RWPE2 (cell line): Measurements from ENCODE around the gene EEFSEC.

ENCODE experiments used
- ATAC-seq: fragments of 200-7000 bp; cut with Tn5 transposase; 3 replicates; pipeline ENCODE4 v1.9.1; 2021; ENCODE audit warnings: low read depth
- DNase-seq: peaks from one replicate; pipeline ENCODE4 v3.0.0-alpha.2; 2020; ENCODE audit warnings: low spot score
- H3K27ac ChIP-seq: fragments of 450-650 bp; 2 replicates; pipeline ENCODE4 v1.5.1; 2017; ENCODE audit warnings: mild to moderate bottlenecking; ENCODE audit not compliant: poor library complexity, severe bottlenecking
- H3K27me3 ChIP-seq: fragments of 250-450 bp; sonication (Bioruptor Pico); 2 replicates; pipeline ENCODE4 v1.5.1; 2021; ENCODE audit warnings: mild to moderate bottlenecking, moderate library complexity; ENCODE audit not compliant: insufficient read depth, poor library complexity, severe bottlenecking
- H3K36me3 ChIP-seq: fragments of 250-450 bp; sonication (Bioruptor Pico); 2 replicates; pipeline ENCODE4 v1.5.1; 2020; ENCODE audit warnings: low read depth, mild to moderate bottlenecking, moderate library complexity
- H3K4me1 ChIP-seq: fragments of 250-450 bp; sonication (Bioruptor Pico); 2 replicates; pipeline ENCODE4 v1.5.1; 2021; ENCODE audit warnings: mild to moderate bottlenecking, moderate library complexity; ENCODE audit not compliant: insufficient read depth, poor library complexity, severe bottlenecking
- H3K4me3 ChIP-seq: fragments of 250-450 bp; sonication (Bioruptor Pico); 2 replicates; pipeline ENCODE4 v1.5.1; 2021; ENCODE audit warnings: mild to moderate bottlenecking, moderate library complexity; ENCODE audit not compliant: severe bottlenecking
- H3K9me3 ChIP-seq: fragments of 250-450 bp; sonication (Bioruptor Pico); 2 replicates; pipeline ENCODE4 v1.5.1; 2021; ENCODE audit warnings: mild to moderate bottlenecking, moderate library complexity; ENCODE audit not compliant: severe bottlenecking
- TF ChIP-seq, protein P1 (sequence below): fragments of 450-650 bp; IDR thresholded peaks from one replicate; pipeline ENCODE4 v1.5.1; 2017; ENCODE audit warnings: mild to moderate bottlenecking, moderate library complexity; ENCODE audit not compliant: poor library complexity, severe bottlenecking

Gene EEFSEC

DNA sequence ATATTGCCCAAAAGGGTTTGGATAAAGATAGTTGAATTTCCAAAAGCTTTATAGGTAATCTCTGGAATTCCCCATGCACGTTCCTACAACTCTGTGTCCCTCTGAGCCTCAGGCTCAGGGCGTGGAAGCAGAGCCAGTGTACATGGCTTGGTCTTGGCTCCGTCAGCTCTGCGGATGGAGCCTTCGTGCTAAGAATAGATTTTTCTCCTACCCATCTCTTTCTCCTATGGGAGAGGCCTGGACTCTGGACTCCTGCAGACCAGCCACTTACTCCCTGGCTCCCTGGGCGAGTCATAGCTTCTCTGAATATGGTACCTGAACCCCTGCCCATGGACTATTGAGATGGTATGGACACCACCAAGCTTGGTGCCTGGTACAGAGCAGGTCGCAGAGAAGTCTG, 99.9 kb downstream of the EEFSEC start:
- TF ChIP-seq, protein P1, sequence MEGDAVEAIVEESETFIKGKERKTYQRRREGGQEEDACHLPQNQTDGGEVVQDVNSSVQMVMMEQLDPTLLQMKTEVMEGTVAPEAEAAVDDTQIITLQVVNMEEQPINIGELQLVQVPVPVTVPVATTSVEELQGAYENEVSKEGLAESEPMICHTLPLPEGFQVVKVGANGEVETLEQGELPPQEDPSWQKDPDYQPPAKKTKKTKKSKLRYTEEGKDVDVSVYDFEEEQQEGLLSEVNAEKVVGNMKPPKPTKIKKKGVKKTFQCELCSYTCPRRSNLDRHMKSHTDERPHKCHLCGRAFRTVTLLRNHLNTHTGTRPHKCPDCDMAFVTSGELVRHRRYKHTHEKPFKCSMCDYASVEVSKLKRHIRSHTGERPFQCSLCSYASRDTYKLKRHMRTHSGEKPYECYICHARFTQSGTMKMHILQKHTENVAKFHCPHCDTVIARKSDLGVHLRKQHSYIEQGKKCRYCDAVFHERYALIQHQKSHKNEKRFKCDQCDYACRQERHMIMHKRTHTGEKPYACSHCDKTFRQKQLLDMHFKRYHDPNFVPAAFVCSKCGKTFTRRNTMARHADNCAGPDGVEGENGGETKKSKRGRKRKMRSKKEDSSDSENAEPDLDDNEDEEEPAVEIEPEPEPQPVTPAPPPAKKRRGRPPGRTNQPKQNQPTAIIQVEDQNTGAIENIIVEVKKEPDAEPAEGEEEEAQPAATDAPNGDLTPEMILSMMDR: no peak

DNA sequence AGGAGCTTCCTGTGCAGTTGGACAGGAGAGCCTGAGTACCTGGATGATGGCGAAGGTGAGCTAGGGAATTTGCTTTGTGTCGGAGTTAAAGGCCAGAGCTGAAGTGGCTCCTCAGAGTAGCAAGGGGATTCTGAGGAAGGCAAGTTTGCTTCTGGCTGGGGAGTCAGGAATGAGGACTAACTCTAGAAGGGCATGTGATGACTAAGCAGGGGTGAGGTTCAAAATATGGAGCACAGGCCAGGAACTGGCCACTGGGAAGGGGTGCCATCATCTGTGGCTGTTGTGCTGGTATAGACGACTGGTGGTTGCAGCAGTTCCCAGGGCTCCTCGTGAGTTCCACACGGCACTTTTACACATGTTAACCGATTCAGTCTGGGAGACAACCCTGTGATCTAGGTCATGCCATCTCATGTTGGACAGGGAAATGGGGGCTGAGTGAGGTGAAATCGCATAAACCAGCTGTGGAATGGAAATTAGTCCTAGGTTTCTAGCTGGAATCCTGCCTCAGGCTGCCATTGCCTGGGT, 100.8 kb downstream of the EEFSEC start:
- no peaks in the 10 kb centered on the region for H3K27me3 ChIP-seq
- H3K36me3 ChIP-seq: peaks cover 6% of the 10 kb centered on the region
- H3K4me3 ChIP-seq: no peak overlapping the region
- ATAC-seq: no peak
- DNase-seq: no peak
- no peaks in the 10 kb centered on the region for H3K9me3 ChIP-seq
- H3K27ac ChIP-seq: no peak overlapping the region
- TF ChIP-seq, protein P1: no peak
- no peaks in the 10 kb centered on the region for H3K4me1 ChIP-seq

More for the DNA sequence above, 99.9 kb downstream of the EEFSEC start:
- H3K4me3 ChIP-seq: no peak overlapping the region
- no peaks in the 10 kb centered on the region for H3K9me3 ChIP-seq
- DNase-seq (no peak), ATAC-seq (no peak)
- no peaks in the 10 kb centered on the region for H3K27me3 ChIP-seq
- peaks cover 6% of the 10 kb centered on the region for H3K36me3 ChIP-seq
- no peak overlapping the region for H3K27ac ChIP-seq
- H3K4me1 ChIP-seq: no peaks in the 10 kb centered on the region

DNA sequence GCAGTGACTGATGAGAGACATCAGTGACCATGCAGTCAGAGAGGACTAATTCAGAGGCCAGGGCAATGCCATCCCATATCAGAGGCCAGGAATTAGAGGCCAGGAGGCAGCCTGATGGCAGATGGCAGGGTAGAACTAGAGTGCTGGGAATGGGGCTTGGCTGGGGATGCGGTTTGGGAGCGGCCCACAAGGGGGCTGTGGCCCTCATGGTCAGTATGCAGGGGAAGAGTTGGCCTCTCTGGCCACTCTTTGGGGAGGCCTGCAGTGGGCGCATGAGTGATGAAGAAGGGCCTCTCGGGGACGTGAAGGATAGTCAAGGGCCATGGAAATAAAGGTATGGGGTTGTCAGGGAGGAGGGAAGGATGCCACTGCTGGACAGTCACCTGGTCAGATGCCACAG, 101.7 kb downstream of the EEFSEC start:
- TF ChIP-seq, protein P1: no peak
- Histone ChIP-seq H3K27me3 (no peaks in the 10 kb centered on the region), H3K27ac (no peak overlapping the region), H3K9me3 (peaks cover 2% of the 10 kb centered on the region), H3K4me1 (no peaks in the 10 kb centered on the region), H3K36me3 (peaks cover under 1% of the 10 kb centered on the region; the same call in 1 of the 2 replicates), H3K4me3 (no peak overlapping the region)
- DNase-seq (no peak), ATAC-seq (no peak)

DNA sequence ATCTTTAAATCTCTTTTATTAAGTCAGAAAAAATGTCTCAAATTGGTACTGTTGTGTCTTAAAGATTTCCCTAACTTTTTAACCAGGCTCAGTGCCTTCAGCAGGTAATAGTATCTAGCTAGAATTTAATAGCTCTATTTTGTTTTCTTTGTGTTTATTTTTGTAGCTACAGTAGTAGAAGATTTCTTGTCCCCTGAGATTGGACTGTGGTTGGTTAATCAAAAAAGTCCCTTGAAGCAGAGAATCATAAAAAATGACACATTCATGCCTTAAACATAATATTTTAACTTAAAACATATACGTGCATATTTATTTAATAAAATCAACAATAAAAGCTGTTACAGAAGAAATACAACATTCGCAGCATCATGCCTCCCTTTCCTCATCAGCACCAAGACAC, 102.8 kb downstream of the EEFSEC start:
- no peak overlapping the region for H3K27ac ChIP-seq
- no peak overlapping the region for H3K4me3 ChIP-seq
- TF ChIP-seq, protein P1: no peak
- peaks cover 6% of the 10 kb centered on the region for H3K9me3 ChIP-seq
- H3K27me3 ChIP-seq: no peaks in the 10 kb centered on the region
- ATAC-seq (no peak), DNase-seq (no peak)
- H3K4me1 ChIP-seq: no peaks in the 10 kb centered on the region
- H3K36me3 ChIP-seq: no peaks in the 10 kb centered on the region; the same call in 1 of the 2 replicates

DNA sequence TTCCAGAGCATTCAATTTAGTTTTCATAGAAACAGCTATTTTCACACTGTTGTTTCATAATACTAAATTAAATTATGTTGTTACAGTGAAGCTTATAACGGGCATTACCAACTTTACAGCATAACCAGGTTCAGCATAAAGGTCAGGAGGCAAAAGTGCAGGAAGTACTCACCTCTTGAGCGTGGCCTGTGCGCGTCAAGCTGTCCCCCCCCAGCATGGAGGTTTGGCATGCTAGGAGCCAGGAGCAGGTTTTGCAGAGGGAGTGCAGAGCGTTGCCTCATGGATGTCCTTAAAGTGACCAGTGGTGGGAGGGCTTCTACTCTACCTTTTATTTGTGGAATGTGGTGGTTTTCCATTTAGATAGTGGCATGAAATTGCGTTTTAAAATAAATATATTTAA, 104.4 kb downstream of the EEFSEC start:
- TF ChIP-seq, protein P1: no peak
- DNase-seq (no peak), ATAC-seq (no peak)
- Histone ChIP-seq H3K36me3 (no peaks in the 10 kb centered on the region; the same call in 1 of the 2 replicates), H3K27ac (no peak overlapping the region), H3K9me3 (peaks cover 6% of the 10 kb centered on the region), H3K4me3 (no peak overlapping the region), H3K4me1 (no peaks in the 10 kb centered on the region), H3K27me3 (no peaks in the 10 kb centered on the region)
